Panc1 (cell line): ENCODE results near the gene MGMT.

Experiments
- POLR2AphosphoS5 ChIP-seq: IDR thresholded peaks from 2 replicates; pipeline ENCODE4 v1.6.1; 2012; ENCODE audit warnings: mild to moderate bottlenecking, low read depth, low read length, moderate library complexity
- REST ChIP-seq, 2 experiments: IDR thresholded peaks; 2 replicates each; pipeline ENCODE4 v1.6.1; 2011 to 2012; ENCODE audit warnings: low read depth in 2 of 2, control low read depth in 1 of 2, low read length in 1 of 2, mild to moderate bottlenecking in 1 of 2, moderate library complexity in 1 of 2; ENCODE audit not compliant: insufficient read depth in 1 of 2
- SIN3A ChIP-seq: IDR thresholded peaks from 2 replicates; pipeline ENCODE4 v1.6.1; 2012; ENCODE audit warnings: low read depth, mild to moderate bottlenecking, low read length, moderate library complexity, borderline replicate concordance; ENCODE audit not compliant: insufficient read depth
- TF ChIP-seq, protein P1 (sequence below): fragments of 450-650 bp; IDR thresholded peaks from 2 replicates; pipeline ENCODE4 v1.5.1; 2017; ENCODE audit warnings: mild to moderate bottlenecking

DNA sequence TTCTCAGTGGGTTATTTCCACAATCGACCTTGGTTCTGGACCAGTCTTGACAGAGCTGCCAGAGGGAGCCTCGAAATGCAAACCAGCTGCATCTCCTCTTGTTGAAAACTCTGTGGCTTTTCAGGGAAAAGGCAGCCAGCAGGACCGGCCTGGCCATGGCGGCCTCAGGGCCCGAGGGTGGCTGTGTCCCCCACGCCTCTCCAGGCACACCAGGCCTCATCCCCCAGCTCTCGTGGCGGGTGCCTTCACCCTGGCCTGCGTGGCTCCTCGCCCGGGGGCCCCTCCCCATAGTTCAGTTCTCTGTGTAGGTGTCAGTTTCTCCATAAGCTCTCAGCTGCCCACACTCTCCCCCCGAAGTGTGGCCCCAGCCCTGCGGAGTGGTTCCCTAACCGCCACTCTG is 63.5 kb downstream of the MGMT start:
- no peak for TF ChIP-seq SIN3A
- TF ChIP-seq, protein P1, sequence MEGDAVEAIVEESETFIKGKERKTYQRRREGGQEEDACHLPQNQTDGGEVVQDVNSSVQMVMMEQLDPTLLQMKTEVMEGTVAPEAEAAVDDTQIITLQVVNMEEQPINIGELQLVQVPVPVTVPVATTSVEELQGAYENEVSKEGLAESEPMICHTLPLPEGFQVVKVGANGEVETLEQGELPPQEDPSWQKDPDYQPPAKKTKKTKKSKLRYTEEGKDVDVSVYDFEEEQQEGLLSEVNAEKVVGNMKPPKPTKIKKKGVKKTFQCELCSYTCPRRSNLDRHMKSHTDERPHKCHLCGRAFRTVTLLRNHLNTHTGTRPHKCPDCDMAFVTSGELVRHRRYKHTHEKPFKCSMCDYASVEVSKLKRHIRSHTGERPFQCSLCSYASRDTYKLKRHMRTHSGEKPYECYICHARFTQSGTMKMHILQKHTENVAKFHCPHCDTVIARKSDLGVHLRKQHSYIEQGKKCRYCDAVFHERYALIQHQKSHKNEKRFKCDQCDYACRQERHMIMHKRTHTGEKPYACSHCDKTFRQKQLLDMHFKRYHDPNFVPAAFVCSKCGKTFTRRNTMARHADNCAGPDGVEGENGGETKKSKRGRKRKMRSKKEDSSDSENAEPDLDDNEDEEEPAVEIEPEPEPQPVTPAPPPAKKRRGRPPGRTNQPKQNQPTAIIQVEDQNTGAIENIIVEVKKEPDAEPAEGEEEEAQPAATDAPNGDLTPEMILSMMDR = no peak
- no peak for TF ChIP-seq REST (IDR thresholded peaks at IDR 0.05; ENCODE audit: insufficient read depth in 1 of 2, low read depth in 2 of 2, low read length in 1 of 2)
- no peak for TF ChIP-seq POLR2AphosphoS5
